NCI-H69 (cell line): ENCODE data around the gene ZNF883.

Experiments
- DNase-seq: peaks from one replicate; lab custom pipeline; 2025; lab: John Stamatoyannopoulos, UW

Gene ZNF883

GRCh38 chr9:112917987-112918362, 94.0 kb downstream of the ZNF883 start:
- DNase-seq, result no peak

- DNase-seq, result no peak
Measured at GRCh38 chr9:112917047-112917986, 94.7 kb downstream of the ZNF883 start.

- DNase-seq, result peak; percentile 48
Measured at GRCh38 chr9:112914524-112914923, 97.5 kb downstream of the ZNF883 start.

GRCh38 chr9:112913326-112913725, 98.7 kb downstream of the ZNF883 start:
- no peak for DNase-seq

- no peak for DNase-seq
Measured at GRCh38 chr9:112912636-112913035, 99.4 kb downstream of the ZNF883 start.

GRCh38 chr9:112911736-112912135, 100.3 kb downstream of the ZNF883 start:
- no peak for DNase-seq
